Measurements from ENCODE around the gene ADA. TPM values are rescaled to one million over a fixed set of nuclear protein-coding genes. Genes with fewer than 3 reads are reported as not detected.

ADA gene
- total and polyA plus RNA-seq, 2 of the 13 experiments (the other 11 are each of a cell fraction or from before 2014, with no cell fraction given) = 2.5 to 11.3 TPM

DNA sequence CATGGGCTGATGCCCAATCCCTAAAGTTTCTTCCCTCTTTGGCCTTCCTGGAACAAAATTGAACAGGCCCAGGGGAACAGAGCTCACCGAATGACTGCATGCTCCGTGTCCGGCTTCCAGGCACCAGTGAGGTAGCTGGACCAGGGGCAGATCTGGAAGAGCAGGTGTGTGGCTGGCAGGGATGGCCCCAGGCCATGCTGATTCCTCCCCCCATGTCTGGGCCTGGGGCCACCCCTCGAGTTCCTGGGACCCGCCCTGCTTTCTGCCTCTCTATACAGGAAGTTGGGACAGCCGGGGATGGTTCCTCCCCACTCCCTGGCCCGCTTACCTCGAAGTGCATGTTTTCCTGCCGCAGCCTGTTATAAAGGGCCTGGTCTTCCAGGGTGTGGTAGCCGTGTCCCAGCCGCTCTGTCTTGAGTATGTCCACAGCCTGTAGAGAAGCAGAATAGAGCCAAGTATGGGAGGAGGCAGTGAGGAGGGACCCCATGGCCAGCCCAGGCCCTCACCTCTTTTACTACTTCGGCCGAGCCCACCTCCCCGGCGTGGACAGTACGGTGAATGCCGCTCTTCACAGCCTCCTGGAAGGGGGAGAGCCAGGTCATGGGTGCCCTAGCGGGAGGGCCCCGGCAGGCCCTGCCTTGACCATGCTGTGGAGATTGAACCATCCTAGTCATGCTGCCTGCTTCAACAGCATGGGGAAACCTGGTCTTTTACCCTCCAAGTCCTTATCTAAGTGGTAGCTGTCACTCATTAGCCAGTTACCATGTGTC is 28.8 kb downstream of the ADA start:
- ATAC-seq = no peak

DNA sequence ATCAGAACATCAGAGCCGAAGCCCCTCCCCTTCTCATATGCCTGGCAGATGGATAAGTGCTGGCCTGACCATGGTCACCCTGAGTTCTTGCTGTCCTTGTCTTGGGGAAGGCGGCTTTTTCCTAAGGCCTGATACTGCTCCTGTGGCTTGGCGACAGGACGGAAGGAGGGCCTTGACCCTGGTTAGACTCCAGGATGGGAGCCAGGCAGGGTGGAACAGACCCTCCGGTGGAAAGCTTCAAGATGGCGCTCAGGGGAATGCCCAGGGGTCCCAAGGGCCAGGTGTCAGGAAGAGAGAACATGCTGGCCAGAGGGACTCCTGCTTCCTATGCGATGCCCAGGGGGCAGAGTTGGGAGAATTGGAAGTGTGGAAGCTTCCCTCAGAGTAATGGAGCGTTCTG is 29.6 kb downstream of the ADA start:
- Histone ChIP-seq H3K4me1 (ENCODE audit: insufficient read depth, low read length) (no peaks in the 10 kb centered on the region), H3K9me3 (ENCODE audit: low read length) (no peaks in the 10 kb centered on the region), H4K20me1 (ENCODE audit: insufficient read depth, low read length) (no peaks in the 10 kb centered on the region), H2AFZ (ENCODE audit: low read length) (no peak overlapping the region), H3K79me2 (ENCODE audit: insufficient read depth, low read length) (no peaks in the 10 kb centered on the region), H3K4me2 (ENCODE audit: low read depth, low read length) (no peak overlapping the region), H3K27ac (ENCODE audit: extremely low read length, insufficient read depth, low read length) (no peak overlapping the region), H3K27me3 (ENCODE audit: control insufficient read depth in 1 of 2, insufficient read depth in 2 of 2, low read length in 2 of 2) (no peaks in the 10 kb centered on the region), H3K9ac (ENCODE audit: insufficient read depth, low read depth, low read length) (no peak overlapping the region), H3K4me3 (replicated peaks in 1 of 3; ENCODE audit: insufficient read depth in 1 of 3, low read depth in 2 of 3, low read length in 3 of 3) (no peak overlapping the region), H3K36me3 (replicated peaks in 1 of 2; ENCODE audit: control insufficient read depth in 1 of 2, insufficient read depth in 2 of 2, low read length in 2 of 2) (peaks cover 5 to 6% of the 10 kb centered on the region in 2 experiments; a peak in 3 of 5 replicates)
- WGBS (ENCODE audit: low lambda C conversion rate) = 97% methylated on average over 8 of the region's 8 CpGs
- FAIRE-seq (no peak), ATAC-seq (no peak), DNase-seq (ENCODE audit: low spot score) (no peak)
- ChIA-PET CTCF (ENCODE audit: low intra/inter-chr PET ratio, low total read pairs) (no interaction called here), POLR2A (no interaction called here)
- in situ Hi-C loops (cut with HindIII; ENCODE audit: extremely low pct_ligation_motif_present, low pct_unique_long_range_greater_than_20kb) (no loop called here), intact Hi-C loops (cut with micrococcal nuclease; ENCODE audit: unreplicated experiment) (no loop called here)
- TF ChIP-seq ZNF547 (CRISPR knock-in tag; IDR thresholded peaks at IDR 0.05) = no peak
- no peak for TF ChIP-seq TEAD3 (CRISPR knock-in tag; optimal IDR thresholded peaks at IDR 0.05; ENCODE audit: borderline replicate concordance)
- no peak for TF ChIP-seq ZNF430 (CRISPR knock-in tag; IDR thresholded peaks at IDR 0.05)
- peak; percentile 48; the same call in 1 of the 2 replicates for TF ChIP-seq ZBTB7A (CRISPR knock-in tag; IDR thresholded peaks at IDR 0.05)
- TF ChIP-seq ZNF543 (CRISPR knock-in tag; IDR thresholded peaks at IDR 0.05) = no peak
- TF ChIP-seq ZNF776 (CRISPR knock-in tag; IDR thresholded peaks at IDR 0.05) = no peak
- no peak for TF ChIP-seq NAIF1 (CRISPR knock-in tag; IDR thresholded peaks at IDR 0.05; ENCODE audit: borderline replicate concordance)
- no TSS peak for BruUV-seq (replicated peaks)

More for the DNA sequence above, 28.8 kb downstream of the ADA start:
- no peak overlapping the region for H3K4me3 ChIP-seq (replicated peaks in 1 of 3; ENCODE audit: insufficient read depth in 1 of 3, low read depth in 2 of 3, low read length in 3 of 3)
- no peak overlapping the region for H2AFZ ChIP-seq (ENCODE audit: low read length)
- H3K36me3 ChIP-seq (replicated peaks in 1 of 2; ENCODE audit: control insufficient read depth in 1 of 2, insufficient read depth in 2 of 2, low read length in 2 of 2) = peaks cover 0 to 6% of the 10 kb centered on the region in 2 experiments; a peak in 3 of 5 replicates
- BruUV-seq (replicated peaks) = no TSS peak
- POLR2A ChIA-PET = no interaction called here
- intact Hi-C loops (cut with micrococcal nuclease; ENCODE audit: unreplicated experiment) (no loop called here), in situ Hi-C loops (cut with HindIII; ENCODE audit: extremely low pct_ligation_motif_present, low pct_unique_long_range_greater_than_20kb) (no loop called here)
- CTCF ChIA-PET (ENCODE audit: low intra/inter-chr PET ratio, low total read pairs) = no interaction called here
- DNase-seq (ENCODE audit: low spot score) = no peak
- no peaks in the 10 kb centered on the region for H4K20me1 ChIP-seq (ENCODE audit: insufficient read depth, low read length)
- no peak overlapping the region for H3K9ac ChIP-seq (ENCODE audit: insufficient read depth, low read depth, low read length)
- H3K4me2 ChIP-seq (ENCODE audit: low read depth, low read length) = no peak overlapping the region
- H3K9me3 ChIP-seq (ENCODE audit: low read length) = no peaks in the 10 kb centered on the region
- H3K27me3 ChIP-seq (ENCODE audit: control insufficient read depth in 1 of 2, insufficient read depth in 2 of 2, low read length in 2 of 2) = no peaks in the 10 kb centered on the region
- WGBS (ENCODE audit: low lambda C conversion rate) = 96% methylated on average over 18 of the region's 19 CpGs
- H3K27ac ChIP-seq (ENCODE audit: extremely low read length, insufficient read depth, low read length) = no peak overlapping the region
- H3K79me2 ChIP-seq (ENCODE audit: insufficient read depth, low read length) = no peaks in the 10 kb centered on the region
- H3K4me1 ChIP-seq (ENCODE audit: insufficient read depth, low read length) = no peaks in the 10 kb centered on the region
- FAIRE-seq = no peak
- TF ChIP-seq NCOA2 (CRISPR knock-in tag; IDR thresholded peaks at IDR 0.05) (no peak), LBX2 (CRISPR knock-in tag; IDR thresholded peaks at IDR 0.05; ENCODE audit: borderline replicate concordance) (no peak), ZNF253 (CRISPR knock-in tag; IDR thresholded peaks at IDR 0.05; ENCODE audit: borderline replicate concordance) (peak; percentile 36; the same call in 1 of the 2 replicates), AGO2 (optimal IDR thresholded peaks at IDR 0.05; ENCODE audit: low read depth, low read length) (peak; percentile 24)

All from HepG2 (cell line).